Vagina (tissue), 2 donors: ENCODE results near the gene ARHGEF17.

Experiments used
- CTCF ChIP-seq, 3 experiments: fragments of 450-650 bp in 2 of 3; fragments of 200-600 bp in 1 of 3; sonication (generic) in 1 of 3; IDR thresholded peaks; one replicate each; pipeline ENCODE4 v1.5.1; 2017 to 2019; ENCODE audit warnings: antibody characterized with exemption in 3 of 3, mild to moderate bottlenecking in 2 of 3, moderate library complexity in 2 of 3
- POLR2A ChIP-seq, 2 donors: fragments of 450-650 bp; IDR thresholded peaks; one replicate each; pipeline ENCODE4 v1.6.1; 2017; ENCODE audit warnings: antibody characterized with exemption in 2 of 2, mild to moderate bottlenecking in 2 of 2, moderate library complexity in 2 of 2

GRCh38 chr11:73410627-73411026 is 102.6 kb downstream of the ARHGEF17 start:
- TF ChIP-seq POLR2A (IDR thresholded peaks at IDR 0.05) (no peak), CTCF (IDR thresholded peaks at IDR 0.05) (no peak)
